Non-pigmented ciliary epithelial cell (primary cell): ENCODE measurements around the gene GJB3.
"Not testable (repeated sequence)": the region's sequence is repeated elsewhere in the genome, so short reads cannot be mapped to it uniquely, and the experiment has no call there.

Source experiments
- DNase-seq: peaks from one replicate; pipeline ENCODE4 v3.0.0-alpha.2; 2010; ENCODE audit warnings: low read depth

The GJB3 gene

GRCh38 chr1:34786521-34787325, 5.7 kb downstream of the GJB3 start:
- DNase-seq: peak; percentile 34

GRCh38 chr1:34787461-34788420, 6.7 kb downstream of the GJB3 start:
- no peak for DNase-seq

GRCh38 chr1:34790985-34791384, 10.0 kb downstream of the GJB3 start:
- DNase-seq: no peak

GRCh38 chr1:34792424-34792823, 11.4 kb downstream of the GJB3 start:
- DNase-seq: no peak

GRCh38 chr1:34792868-34793727, 12.1 kb downstream of the GJB3 start, which contains the start of gene GJA4:
Gene GJA4, plus strand, starts transcription at chr1:34792999. Its CDS starts 1,215 bp downstream, at chr1:34794214.
- no peak for DNase-seq

- DNase-seq: no peak
These were observed 13.2 kb downstream of the GJB3 start for GRCh38 chr1:34794001-34794789.

- DNase-seq: no peak
These were observed 13.8 kb downstream of the GJB3 start for GRCh38 chr1:34794790-34795180.

GRCh38 chr1:34795916-34796315, 14.9 kb downstream of the GJB3 start:
- no peak for DNase-seq

GRCh38 chr1:34796990-34797389, 16.0 kb downstream of the GJB3 start:
- DNase-seq: no peak

- no peak for DNase-seq
These were observed 19.2 kb downstream of the GJB3 start for GRCh38 chr1:34800214-34800613.

GRCh38 chr1:34803770-34804169, 22.8 kb downstream of the GJB3 start:
- DNase-seq: no peak

GRCh38 chr1:34806396-34806795, 25.4 kb downstream of the GJB3 start:
- peak; percentile 17 for DNase-seq

- no peak for DNase-seq
These were observed 27.2 kb downstream of the GJB3 start for GRCh38 chr1:34808051-34808810.

- DNase-seq: not testable (repeated sequence)
These were observed 29.8 kb downstream of the GJB3 start for GRCh38 chr1:34810781-34811180.

GRCh38 chr1:34816332-34816731, 35.3 kb downstream of the GJB3 start:
- DNase-seq: no peak

- no peak for DNase-seq
These were observed 35.8 kb downstream of the GJB3 start for GRCh38 chr1:34816778-34817177.

GRCh38 chr1:34818862-34819261, 37.8 kb downstream of the GJB3 start:
- not testable (repeated sequence) for DNase-seq

- DNase-seq: no peak
These were observed 41.2 kb downstream of the GJB3 start for GRCh38 chr1:34822202-34822601.

- no peak for DNase-seq
These were observed 43.9 kb downstream of the GJB3 start for GRCh38 chr1:34824817-34825454.
